ENCODE measurements around the gene MAEA.
"Not testable (repeated sequence)": the region's sequence is repeated elsewhere in the genome, so short reads cannot be mapped to it uniquely, and the experiment has no call there.

Gene MAEA

GRCh38 chr4:1324443-1325175 lies 34.9 kb downstream of the MAEA start:
- not testable (repeated sequence) for DNase-seq

DNA sequence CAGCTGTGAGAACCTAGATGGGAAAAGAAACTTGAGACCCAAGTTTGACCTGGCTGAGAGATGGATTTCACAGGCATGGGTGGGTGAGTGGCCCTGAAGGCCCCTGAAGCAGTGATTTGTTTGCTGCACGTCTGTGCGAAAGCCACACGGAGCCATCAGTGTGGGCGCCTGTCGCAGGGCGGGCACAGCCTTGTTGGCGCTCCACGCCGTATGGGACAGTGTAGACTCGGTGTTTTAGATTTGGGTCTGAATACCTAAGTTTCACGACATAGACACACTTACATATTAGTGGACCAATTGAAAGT lies 35.4 kb downstream of the MAEA start:
- no peak for DNase-seq

GRCh38 chr4:1325681-1326635 lies 36.3 kb downstream of the MAEA start:
- DNase-seq, result no peak

GRCh38 chr4:1326751-1327525 lies 37.2 kb downstream of the MAEA start:
- DNase-seq, result no peak

GRCh38 chr4:1327526-1328266 lies 38.0 kb downstream of the MAEA start:
- no peak for DNase-seq

DNA sequence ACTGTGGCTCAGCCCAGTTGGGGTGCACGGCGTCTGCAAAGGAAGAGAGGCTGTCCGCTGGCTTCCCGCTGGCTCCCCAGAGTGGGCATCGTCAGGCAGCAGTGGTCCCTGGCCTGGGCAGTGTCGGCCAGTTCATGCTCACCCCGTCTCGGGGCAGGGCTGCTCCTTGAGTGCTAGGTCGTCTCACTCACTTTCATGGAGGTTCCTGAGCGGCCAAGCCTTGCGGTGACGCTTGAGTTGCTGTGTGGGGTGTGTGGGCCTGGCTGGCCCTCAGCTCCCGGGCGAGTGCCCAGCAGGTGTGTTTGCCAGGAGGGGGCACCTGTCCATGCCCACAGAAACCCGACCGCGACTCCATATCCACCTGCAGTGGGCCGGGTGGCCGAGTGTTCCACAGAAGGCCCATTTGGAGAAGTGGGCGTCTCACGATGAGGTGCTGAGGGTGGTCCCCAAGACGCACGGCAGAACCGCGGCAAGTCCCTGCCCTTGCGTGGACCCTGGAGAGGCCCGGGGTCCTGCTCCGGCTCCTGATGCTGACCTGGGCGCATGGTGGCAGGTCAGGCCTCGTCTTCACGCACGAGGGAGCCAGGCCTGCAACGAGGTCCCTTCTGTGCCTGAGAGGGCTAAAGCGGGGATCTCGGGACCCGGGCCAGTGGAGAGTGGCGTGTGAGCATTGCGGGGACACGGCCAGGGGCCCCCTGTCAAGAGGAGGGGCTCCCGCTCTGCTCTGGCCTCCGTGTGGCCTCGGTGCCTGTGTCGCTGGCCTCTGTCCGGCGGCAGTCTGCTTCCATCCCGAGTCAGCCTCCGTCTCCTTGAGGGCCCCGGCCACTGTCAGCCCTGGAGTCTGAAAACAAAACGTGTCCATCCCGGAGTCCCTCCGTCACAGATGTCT lies 38.8 kb downstream of the MAEA start:
- DNase-seq, result no peak

DNA sequence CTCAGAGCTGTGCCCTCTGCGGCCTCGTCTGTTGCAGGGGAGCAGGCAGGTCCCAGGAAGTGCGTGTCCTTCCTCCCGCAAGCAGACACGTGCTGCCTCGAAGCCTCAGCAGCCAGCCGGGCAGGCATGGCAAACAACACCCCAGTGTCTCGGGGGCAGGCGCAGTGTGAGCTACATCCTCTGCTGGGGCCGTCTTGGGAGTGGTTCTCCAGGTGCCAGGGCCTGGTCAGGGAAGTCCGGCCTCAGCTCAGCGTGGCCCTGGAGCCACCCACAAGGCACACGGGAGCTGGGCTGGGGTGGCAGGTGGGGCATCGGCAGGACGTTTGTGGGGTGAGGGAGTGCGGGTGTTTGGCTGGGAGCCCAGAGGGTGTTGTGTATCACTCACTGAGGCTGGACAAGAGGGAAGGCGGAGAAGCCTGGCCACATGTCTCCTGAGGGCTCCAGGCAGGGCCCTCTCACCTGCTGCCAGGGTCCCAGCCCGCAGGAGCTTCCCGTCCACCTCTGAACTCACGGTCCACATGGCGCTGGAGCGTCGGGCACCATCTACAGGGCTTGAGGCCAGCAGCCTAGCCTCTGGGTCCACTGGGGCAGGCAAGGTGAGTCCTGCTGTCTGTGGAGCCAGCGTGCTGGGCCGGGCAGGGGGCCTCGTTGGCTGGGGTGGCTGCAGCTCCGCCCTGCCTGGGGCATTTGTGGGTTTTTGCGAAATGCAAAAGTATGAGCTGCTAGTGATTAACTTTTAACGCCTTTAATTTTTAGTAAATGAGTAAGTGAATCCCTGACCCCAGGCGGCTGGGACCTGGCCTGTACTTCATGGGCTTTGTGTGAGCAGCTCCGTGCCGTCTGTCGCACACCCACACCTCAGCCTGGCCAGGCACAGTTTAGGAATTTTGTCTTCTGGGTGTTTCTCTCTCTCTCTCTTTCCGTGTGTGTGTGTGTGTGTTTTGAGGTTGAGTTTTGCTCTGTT lies 40.0 kb downstream of the MAEA start:
- DNase-seq, result peak; percentile 63

GRCh38 chr4:1330761-1331590 lies 41.3 kb downstream of the MAEA start:
- peak; percentile 62 for DNase-seq

- no peak for DNase-seq
Observed at GRCh38 chr4:1331591-1332353, 42.1 kb downstream of the MAEA start.

DNA sequence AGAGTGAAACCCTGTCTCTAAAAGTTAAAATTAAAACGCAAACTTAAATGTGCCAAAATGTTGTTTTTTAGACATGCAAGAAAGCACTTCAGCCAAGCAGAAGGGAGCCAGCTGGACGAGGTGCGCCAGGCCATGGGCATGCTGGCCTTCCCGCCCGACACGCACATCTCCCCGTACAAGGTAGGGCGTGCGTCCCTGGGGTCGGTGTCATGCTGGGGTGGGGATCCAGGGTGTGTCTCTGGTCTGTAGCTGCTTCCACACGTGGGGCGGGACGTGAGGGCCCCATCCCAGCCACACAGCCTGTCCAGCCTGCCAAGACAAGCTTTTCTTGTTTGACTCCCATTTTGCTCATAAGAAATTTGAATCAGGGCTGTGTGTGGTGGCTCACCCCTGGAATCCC lies 43.0 kb downstream of the MAEA start:
- no peak for DNase-seq

GRCh38 chr4:1333256-1333655 lies 43.6 kb downstream of the MAEA start:
- no peak for DNase-seq

DNA sequence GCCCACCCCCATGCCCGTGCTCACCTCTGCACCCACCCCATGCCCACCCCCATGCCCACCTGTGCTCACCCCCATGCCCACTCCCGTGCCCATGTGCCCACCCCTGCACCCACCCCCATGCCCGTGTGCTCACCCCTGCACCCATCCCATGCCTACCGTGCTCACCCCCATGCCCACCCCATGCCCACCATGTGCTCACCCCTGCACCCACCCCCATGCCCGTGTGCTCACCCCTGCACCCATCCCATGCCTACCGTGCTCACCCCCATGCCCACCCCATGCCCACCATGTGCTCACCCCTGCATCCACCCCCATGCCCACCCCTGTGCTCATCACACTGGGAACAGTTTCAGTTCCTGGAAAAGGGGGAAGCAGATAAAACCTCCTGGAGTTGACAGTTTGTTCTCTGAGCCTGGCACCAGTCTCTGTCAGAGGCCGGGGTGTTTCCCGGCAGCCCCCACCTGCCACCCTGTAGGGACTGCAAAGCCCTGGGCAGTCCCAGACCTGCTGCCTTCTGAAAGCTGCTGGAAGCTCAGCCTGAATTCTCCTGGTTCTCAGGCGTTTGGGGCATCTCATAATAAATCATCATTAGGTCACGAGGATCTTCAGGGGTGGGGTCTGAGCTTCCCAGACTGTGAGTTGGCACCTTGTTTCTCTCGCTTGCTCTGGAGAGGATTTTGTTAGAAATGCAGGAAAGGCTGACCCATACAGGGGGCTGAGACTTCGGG lies 44.3 kb downstream of the MAEA start:
- not testable (repeated sequence) for DNase-seq

- DNase-seq, result no peak
Observed at GRCh38 chr4:1334579-1334895, 44.8 kb downstream of the MAEA start.

DNA sequence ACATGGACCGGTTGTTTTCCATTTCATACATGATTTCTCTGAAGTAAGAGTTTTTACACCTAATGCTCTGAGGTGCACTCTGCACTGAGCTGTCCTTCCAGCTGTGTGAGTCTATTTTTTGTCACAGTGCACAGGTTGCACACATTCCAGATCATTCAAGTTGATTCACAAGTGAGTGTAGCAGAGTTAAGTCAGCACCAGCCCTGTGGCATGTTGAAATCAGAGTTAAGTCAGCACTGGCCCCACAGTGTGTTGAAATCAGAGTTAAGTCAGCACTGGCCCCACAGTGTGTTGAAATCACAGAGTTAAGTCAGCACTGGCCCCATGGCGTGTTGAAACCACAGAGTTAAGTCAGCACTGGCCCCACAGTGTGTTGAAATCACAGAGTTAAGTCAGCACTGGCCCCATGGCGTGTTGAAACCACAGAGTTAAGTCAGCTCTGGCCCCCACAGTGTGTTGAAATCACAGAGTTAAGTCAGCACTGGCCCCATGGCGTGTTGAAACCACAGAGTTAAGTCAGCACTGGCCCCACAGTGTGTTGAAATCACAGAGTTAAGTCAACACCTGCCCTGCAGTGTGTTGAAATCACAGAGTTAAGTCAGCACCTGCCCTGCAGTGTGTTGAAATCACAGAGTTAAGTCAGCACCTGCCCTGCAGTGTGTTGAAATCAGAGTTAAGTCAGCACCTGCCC lies 45.6 kb downstream of the MAEA start:
- not testable (repeated sequence) for DNase-seq

- no peak for DNase-seq
Observed at GRCh38 chr4:1336088-1336491, 46.4 kb downstream of the MAEA start.

DNA sequence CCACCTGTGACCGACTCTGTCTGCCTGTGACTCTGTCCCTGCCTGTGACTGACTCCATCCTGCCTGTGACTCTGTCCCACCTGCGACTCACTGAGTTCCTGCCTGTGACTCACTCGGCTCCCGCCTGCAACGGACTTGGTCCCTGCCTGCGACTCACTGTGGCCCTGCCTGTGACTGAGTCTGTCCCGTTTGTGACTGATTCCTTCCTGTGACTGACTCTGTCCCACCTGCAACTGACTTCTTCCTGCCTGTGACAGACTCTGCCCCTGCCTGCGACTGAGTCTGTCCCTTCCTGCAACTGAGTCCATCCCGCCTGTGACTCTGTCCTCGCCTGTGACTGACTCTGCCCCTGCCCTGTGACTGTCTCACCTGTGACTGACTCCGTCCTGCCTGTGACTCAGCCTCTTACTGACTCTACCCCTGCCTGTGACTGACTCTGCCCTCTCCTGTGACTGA lies 47.7 kb downstream of the MAEA start:
- no peak for DNase-seq
